Measurements from ENCODE around the gene MYOC. TPM values are rescaled to one million over a fixed set of nuclear protein-coding genes. Genes with fewer than 3 reads are reported as not detected.

MYOC gene
- total RNA-seq, 4 donors from 2014 or later, result 12.9 to 43.4 (median 19.6) TPM

DNA sequence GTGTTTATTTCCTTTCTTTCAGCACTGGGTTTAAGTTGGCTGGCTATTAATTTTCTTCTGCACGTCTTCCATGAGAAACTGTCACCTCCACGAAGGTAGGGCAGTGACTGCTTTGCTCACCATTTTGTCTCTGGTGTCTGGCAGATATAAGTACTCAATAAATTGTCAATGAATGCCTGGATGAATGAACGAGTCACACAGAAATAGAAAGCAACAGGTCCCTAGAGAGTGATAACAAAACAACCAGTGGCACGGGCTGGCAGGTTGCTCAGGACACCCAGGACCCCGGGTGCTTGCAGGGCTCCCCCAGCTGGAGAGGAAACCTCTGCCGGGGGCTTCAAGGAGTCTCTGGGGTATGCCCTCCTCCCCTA lies 3.2 kb upstream of the MYOC start:
- intact Hi-C loops (cut with DNase I), result no loop called here
- WGBS, 2 donors, result 67 to 76% methylated on average over 6 of the region's 6 CpGs
- DNase-seq, result no peak
- Histone ChIP-seq H3K27me3 (no peaks in the 10 kb centered on the region), H3K36me3 (no peaks in the 10 kb centered on the region), H3K9me3 (no peaks in the 10 kb centered on the region), H3K27ac (peak overlapping the region in 2 of 3 donors; percentile 14 to 66), H3K4me1 (no peaks in the 10 kb centered on the region), H3K4me3 (replicated peaks in 1 of 3) (no peak overlapping the region)
- TF ChIP-seq POLR2A (IDR thresholded peaks at IDR 0.05), result no peak
- TF ChIP-seq, protein P1, sequence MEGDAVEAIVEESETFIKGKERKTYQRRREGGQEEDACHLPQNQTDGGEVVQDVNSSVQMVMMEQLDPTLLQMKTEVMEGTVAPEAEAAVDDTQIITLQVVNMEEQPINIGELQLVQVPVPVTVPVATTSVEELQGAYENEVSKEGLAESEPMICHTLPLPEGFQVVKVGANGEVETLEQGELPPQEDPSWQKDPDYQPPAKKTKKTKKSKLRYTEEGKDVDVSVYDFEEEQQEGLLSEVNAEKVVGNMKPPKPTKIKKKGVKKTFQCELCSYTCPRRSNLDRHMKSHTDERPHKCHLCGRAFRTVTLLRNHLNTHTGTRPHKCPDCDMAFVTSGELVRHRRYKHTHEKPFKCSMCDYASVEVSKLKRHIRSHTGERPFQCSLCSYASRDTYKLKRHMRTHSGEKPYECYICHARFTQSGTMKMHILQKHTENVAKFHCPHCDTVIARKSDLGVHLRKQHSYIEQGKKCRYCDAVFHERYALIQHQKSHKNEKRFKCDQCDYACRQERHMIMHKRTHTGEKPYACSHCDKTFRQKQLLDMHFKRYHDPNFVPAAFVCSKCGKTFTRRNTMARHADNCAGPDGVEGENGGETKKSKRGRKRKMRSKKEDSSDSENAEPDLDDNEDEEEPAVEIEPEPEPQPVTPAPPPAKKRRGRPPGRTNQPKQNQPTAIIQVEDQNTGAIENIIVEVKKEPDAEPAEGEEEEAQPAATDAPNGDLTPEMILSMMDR (IDR thresholded peaks at IDR 0.05), result peak in 2 of 6 experiments; percentile 3

DNA sequence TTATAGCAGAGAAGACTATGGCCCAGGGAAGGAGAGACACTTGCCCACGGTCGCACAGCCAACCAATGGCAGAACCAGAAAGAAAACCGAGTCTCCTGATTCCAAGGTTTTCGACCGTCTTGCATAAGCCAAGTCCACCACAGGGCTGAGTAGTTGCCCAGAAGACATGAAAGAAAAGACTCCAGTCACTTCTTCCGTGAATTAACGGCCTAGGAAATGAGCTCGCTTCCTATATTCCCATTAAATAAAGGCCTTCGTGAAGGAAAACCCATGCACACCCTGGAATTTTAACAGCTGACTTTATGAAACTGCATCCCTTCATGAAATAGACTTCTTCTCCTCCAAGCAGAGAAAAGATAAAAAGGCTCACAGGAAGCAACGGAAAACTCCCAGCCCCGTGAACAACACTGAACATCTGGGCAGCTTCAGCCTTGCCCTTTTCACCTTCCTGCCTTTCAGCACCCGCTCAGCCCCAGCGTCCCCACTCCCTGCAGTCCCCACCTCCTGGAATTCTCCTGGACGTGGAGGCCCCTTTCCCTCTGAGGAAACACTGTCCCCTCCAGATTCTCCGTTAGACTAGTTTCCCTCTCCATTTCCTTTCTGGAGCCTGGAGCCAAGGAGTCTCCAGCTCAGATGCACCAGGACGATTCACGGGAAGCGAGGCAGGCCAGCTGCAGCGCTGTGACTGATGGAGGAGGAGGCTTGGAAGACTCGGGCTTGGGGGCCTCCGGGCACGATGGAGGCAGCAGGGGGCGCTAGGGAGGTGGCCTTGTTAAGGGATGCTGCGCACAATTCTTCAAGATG lies 2.7 kb upstream of the MYOC start:
- Histone ChIP-seq H3K4me1 (no peaks in the 10 kb centered on the region), H3K27me3 (no peaks in the 10 kb centered on the region), H3K27ac (peak overlapping the region; percentile 35 to 66 (median 49)), H3K4me3 (replicated peaks in 1 of 3) (no peak overlapping the region), H3K36me3 (no peaks in the 10 kb centered on the region), H3K9me3 (no peaks in the 10 kb centered on the region)
- WGBS, 2 donors, result 44 to 50% methylated on average over 24 of the region's 24 CpGs
- intact Hi-C loops (cut with DNase I), result no loop called here
- TF ChIP-seq POLR2A (IDR thresholded peaks at IDR 0.05), result no peak
- TF ChIP-seq, protein P1 (IDR thresholded peaks at IDR 0.05), result peak in 5 of 6 experiments; percentile 13 to 59 (median 32)
- peak; percentile 53 to 54 for DNase-seq

GRCh38 chr1:171654201-171654941 lies 1.9 kb upstream of the MYOC start:
- Histone ChIP-seq H3K36me3 (no peaks in the 10 kb centered on the region), H3K9me3 (no peaks in the 10 kb centered on the region), H3K27me3 (no peaks in the 10 kb centered on the region), H3K4me3 (replicated peaks in 1 of 3) (no peak overlapping the region), H3K4me1 (no peaks in the 10 kb centered on the region), H3K27ac (peak overlapping the region; percentile 4 to 49 (median 35))
- DNase-seq, result no peak
- no peak for TF ChIP-seq POLR2A (IDR thresholded peaks at IDR 0.05)
- TF ChIP-seq, protein P1 (IDR thresholded peaks at IDR 0.05), result no peak
- 73 to 74% methylated on average over 8 of the region's 8 CpGs for WGBS, 2 donors
- intact Hi-C loops (cut with DNase I), result no loop called here

DNA sequence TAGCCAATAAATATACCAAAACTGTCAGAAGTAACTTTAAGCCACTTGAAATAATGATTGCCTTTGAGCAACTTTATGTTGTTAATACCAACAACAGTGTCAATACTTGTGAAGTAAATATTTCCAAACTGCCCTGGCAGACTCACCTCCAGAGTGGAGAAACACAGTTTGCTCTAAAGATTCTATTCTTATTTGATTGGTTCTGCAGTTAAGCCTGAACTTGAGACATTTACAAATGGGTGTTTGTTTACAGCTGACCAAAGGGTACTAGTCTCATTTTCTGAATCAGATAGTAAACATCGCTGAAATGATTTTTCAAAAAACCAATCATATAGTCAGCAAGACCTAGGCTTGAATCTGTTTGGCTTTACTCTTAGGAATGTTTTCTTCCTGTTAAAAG lies 1.3 kb upstream of the MYOC start:
- Histone ChIP-seq H3K27me3 (no peaks in the 10 kb centered on the region), H3K36me3 (no peaks in the 10 kb centered on the region), H3K27ac (peak overlapping the region in 1 of 3 donors; percentile 49), H3K4me1 (no peaks in the 10 kb centered on the region), H3K9me3 (no peaks in the 10 kb centered on the region), H3K4me3 (replicated peaks in 1 of 3) (no peak overlapping the region)
- TF ChIP-seq, protein P1 (IDR thresholded peaks at IDR 0.05), result no peak
- no peak for TF ChIP-seq POLR2A (IDR thresholded peaks at IDR 0.05)
- DNase-seq, result no peak
- intact Hi-C loops (cut with DNase I), result no loop called here
- WGBS, 2 donors, result 80 to 89% methylated on average over 1 of the region's 1 CpG

DNA sequence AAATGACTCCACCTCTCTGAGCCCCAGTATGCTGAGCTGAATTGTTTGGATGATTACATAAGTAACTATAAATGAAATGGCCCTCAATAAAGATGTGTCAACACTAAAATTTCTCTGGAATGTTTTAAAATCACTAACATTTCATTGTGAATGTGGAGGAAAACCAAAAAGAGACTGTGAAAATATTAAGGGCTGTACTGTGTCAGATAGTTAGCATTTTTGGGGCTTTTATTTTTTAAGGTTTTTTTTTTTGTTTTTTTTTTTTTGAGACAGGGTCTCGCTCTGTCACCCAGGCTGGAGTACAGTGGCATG lies 6.3 kb downstream of the MYOC start:
- Histone ChIP-seq H3K27ac (no peak overlapping the region), H3K36me3 (no peaks in the 10 kb centered on the region), H3K9me3 (no peaks in the 10 kb centered on the region), H3K4me3 (replicated peaks in 1 of 3) (no peak overlapping the region), H3K4me1 (peaks cover 3 to 9% of the 10 kb centered on the region in 2 donors), H3K27me3 (no peaks in the 10 kb centered on the region)
- WGBS, 2 donors, result 42 to 91% methylated on average over 1 of the region's 1 CpG
- intact Hi-C loops (cut with DNase I), result loop anchor here (10.0 kb wide), 2 partner anchors 69 to 339 kb away; no protein-coding TSS in a partner anchor
- TF ChIP-seq, protein P1 (IDR thresholded peaks at IDR 0.05), result no peak
- no peak for TF ChIP-seq POLR2A (IDR thresholded peaks at IDR 0.05)
- no peak for DNase-seq

Measured in thyroid gland (tissue), 4 donors.